HG02981 (cell line): ENCODE results near the gene AGBL1.

Experiments used
- ATAC-seq: cut with Tn5 transposase; IDR thresholded peaks from one replicate; pipeline ENCODE4 v1.9.1; 2021; ENCODE audit warnings: mild to moderate bottlenecking, moderate library complexity; ENCODE audit not compliant: unreplicated experiment

The AGBL1 gene

GRCh38 chr15:86312486-86312885, 232.8 kb downstream of the AGBL1 start:
- ATAC-seq, result no peak

GRCh38 chr15:86316216-86316615, 236.5 kb downstream of the AGBL1 start:
- ATAC-seq, result no peak

GRCh38 chr15:86316726-86317383, 237.2 kb downstream of the AGBL1 start:
- no peak for ATAC-seq

- no peak for ATAC-seq
Observed at GRCh38 chr15:86317384-86317740, 237.7 kb downstream of the AGBL1 start.

GRCh38 chr15:86322629-86323028, 243.0 kb downstream of the AGBL1 start:
- ATAC-seq, result no peak

GRCh38 chr15:86327230-86327865, 247.7 kb downstream of the AGBL1 start:
- no peak for ATAC-seq

- no peak for ATAC-seq
Observed at GRCh38 chr15:86328658-86329057, 249.0 kb downstream of the AGBL1 start.

- ATAC-seq, result no peak
Observed at GRCh38 chr15:86329311-86330013, 249.8 kb downstream of the AGBL1 start.

GRCh38 chr15:86333819-86334218, 254.1 kb downstream of the AGBL1 start:
- no peak for ATAC-seq

GRCh38 chr15:86336051-86336788, 256.5 kb downstream of the AGBL1 start:
- no peak for ATAC-seq

GRCh38 chr15:86337071-86337470, 257.4 kb downstream of the AGBL1 start:
- ATAC-seq, result no peak

GRCh38 chr15:86347245-86347644, 267.6 kb downstream of the AGBL1 start:
- no peak for ATAC-seq

- ATAC-seq, result no peak
Observed at GRCh38 chr15:86349565-86349964, 269.9 kb downstream of the AGBL1 start.

GRCh38 chr15:86353213-86353612, 273.5 kb downstream of the AGBL1 start:
- ATAC-seq, result no peak

GRCh38 chr15:86355361-86355760, 275.7 kb downstream of the AGBL1 start:
- no peak for ATAC-seq

- no peak for ATAC-seq
Observed at GRCh38 chr15:86355801-86356200, 276.1 kb downstream of the AGBL1 start.

GRCh38 chr15:86362555-86362954, 282.9 kb downstream of the AGBL1 start:
- ATAC-seq, result no peak

GRCh38 chr15:86373147-86373546, 293.5 kb downstream of the AGBL1 start:
- ATAC-seq, result no peak

- no peak for ATAC-seq
Observed at GRCh38 chr15:86375733-86376280, 296.1 kb downstream of the AGBL1 start.

GRCh38 chr15:86377914-86378313, 298.2 kb downstream of the AGBL1 start:
- no peak for ATAC-seq

GRCh38 chr15:86382341-86382740, 302.7 kb downstream of the AGBL1 start:
- no peak for ATAC-seq
